GM23338 (cell line): ENCODE results near the gene HERC2. TPM values are rescaled to one million over a fixed set of nuclear protein-coding genes. Genes with fewer than 3 reads are reported as not detected.
A peak's percentile ranks its signal among the peaks of the same experiment; 100 is the strongest.

ENCODE experiments used
- ATAC-seq: fragments of 200-7000 bp; cut with Tn5 transposase; 3 replicates; pipeline ENCODE4 v1.9.1; 2020
- DNase-seq: peaks from one replicate; pipeline ENCODE4 v3.0.0-alpha.2; 2015; ENCODE audit warnings: low spot score
- H2AFZ ChIP-seq: fragments of 200-600 bp; sonication (generic); 2 replicates; pipeline ENCODE4 v1.8.0; 2016; ENCODE audit warnings: antibody characterized with exemption, mild to moderate bottlenecking, moderate library complexity
- H3F3A ChIP-seq: fragments of 200-600 bp; sonication (generic); replicated peaks from 2 replicates; pipeline ENCODE4 v1.8.0; 2017; ENCODE audit warnings: antibody characterized with exemption, mixed run types, low read depth
- H3K27ac ChIP-seq: fragments of 200-600 bp; sonication (generic); 2 replicates; pipeline ENCODE4 v1.6.1; 2016; ENCODE audit warnings: low read depth
- H3K27me3 ChIP-seq: fragments of 200-600 bp; sonication (generic); 2 replicates; pipeline ENCODE4 v1.8.0; 2016; ENCODE audit warnings: mild to moderate bottlenecking, mixed run types, moderate library complexity; ENCODE audit not compliant: insufficient read depth
- H3K36me3 ChIP-seq: fragments of 200-600 bp; sonication (generic); 2 replicates; pipeline ENCODE4 v1.8.0; 2016; ENCODE audit warnings: mild to moderate bottlenecking; ENCODE audit not compliant: insufficient read depth
- H3K4me1 ChIP-seq: fragments of 200-600 bp; sonication (generic); 2 replicates; pipeline ENCODE4 v1.8.0; 2016; ENCODE audit warnings: mild to moderate bottlenecking, moderate library complexity; ENCODE audit not compliant: insufficient read depth
- H3K4me2 ChIP-seq: fragments of 200-600 bp; sonication (generic); 2 replicates; pipeline ENCODE4 v1.7.1; 2017; ENCODE audit warnings: mixed run types
- H3K4me3 ChIP-seq: fragments of 200-600 bp; sonication (generic); 2 replicates; pipeline ENCODE4 v1.6.1; 2016; ENCODE audit warnings: mixed run types
- H3K79me2 ChIP-seq: fragments of 200-600 bp; sonication (generic); replicated peaks from 2 replicates; pipeline ENCODE4 v1.8.0; 2017; ENCODE audit warnings: mild to moderate bottlenecking; ENCODE audit not compliant: insufficient read depth
- H3K9me2 ChIP-seq: fragments of 200-600 bp; sonication (generic); 2 replicates; pipeline ENCODE4 v1.8.0; 2017; ENCODE audit not compliant: insufficient read depth
- H4K20me1 ChIP-seq: fragments of 200-600 bp; sonication (generic); replicated peaks from 2 replicates; pipeline ENCODE4 v1.8.0; 2017; ENCODE audit warnings: mild to moderate bottlenecking; ENCODE audit not compliant: insufficient read depth
- H3K27ac Mint-ChIP-seq: 2 replicates; pipeline ENCODE4 v1.8.0; 2020; ENCODE audit warnings: inconsistent platforms, mild to moderate bottlenecking, moderate library complexity, mixed read lengths
- H3K27me3 Mint-ChIP-seq: 3 replicates; pipeline ENCODE4 v1.8.0; 2022; ENCODE audit warnings: low read depth, mild to moderate bottlenecking, moderate library complexity, mixed read lengths, inconsistent platforms; ENCODE audit not compliant: insufficient read depth, poor library complexity
- H3K36me3 Mint-ChIP-seq: 3 replicates; pipeline ENCODE4 v1.8.0; 2021; ENCODE audit warnings: low read depth, mild to moderate bottlenecking, inconsistent platforms, moderate library complexity, mixed read lengths
- H3K4me1 Mint-ChIP-seq: 3 replicates; pipeline ENCODE4 v1.8.0; 2020; ENCODE audit warnings: mild to moderate bottlenecking, inconsistent platforms, mixed read lengths
- H3K4me3 Mint-ChIP-seq: 3 replicates; pipeline ENCODE4 v1.8.0; 2021; ENCODE audit warnings: moderate library complexity, mild to moderate bottlenecking, inconsistent platforms, mixed read lengths
- H3K9me3 Mint-ChIP-seq: 3 replicates; pipeline ENCODE4 v1.8.0; 2020; ENCODE audit warnings: moderate library complexity, mild to moderate bottlenecking, inconsistent platforms, mixed read lengths
- CREB1 ChIP-seq: fragments of 250-450 bp; sonication (Bioruptor Pico); IDR thresholded peaks from 2 replicates; pipeline ENCODE4 v1.5.0; 2020; ENCODE audit warnings: low read depth, mild to moderate bottlenecking, moderate library complexity
- CTCF ChIP-seq, 2 experiments: fragments of 200-600 bp in 1 of 2; sonication (generic) in 1 of 2; conservative IDR thresholded peaks; 2 replicates each; pipeline versions ENCODE4 v1.5.1 to v1.6.1; 2016 to 2017; ENCODE audit warnings: antibody characterized with exemption in 2 of 2, low read depth in 2 of 2, mild to moderate bottlenecking in 2 of 2, moderate library complexity in 1 of 2
- ETS1 ChIP-seq: IDR thresholded peaks from 2 replicates; pipeline ENCODE4 v1.6.1; 2016; ENCODE audit warnings: antibody characterized with exemption
- EZH2 ChIP-seq: fragments of 200-600 bp; sonication (generic); IDR thresholded peaks from one replicate; pipeline ENCODE4 v1.8.0; 2017; ENCODE audit warnings: antibody characterized with exemption, mild to moderate bottlenecking, low read depth; ENCODE audit not compliant: unreplicated experiment
- EZH2phosphoT487 ChIP-seq: fragments of 200-600 bp; sonication (generic); IDR thresholded peaks from one replicate; pipeline ENCODE4 v1.8.1; 2018; ENCODE audit warnings: antibody characterized with exemption; ENCODE audit not compliant: unreplicated experiment
- JUNB ChIP-seq: IDR thresholded peaks from one replicate; pipeline ENCODE4 v1.6.1; 2016; ENCODE audit warnings: antibody characterized with exemption; ENCODE audit not compliant: unreplicated experiment
- NANOG ChIP-seq: IDR thresholded peaks from 2 replicates; pipeline ENCODE4 v1.6.1; 2016; ENCODE audit warnings: antibody characterized with exemption, borderline replicate concordance
- POLR2AphosphoS5 ChIP-seq: IDR thresholded peaks from 2 replicates; pipeline ENCODE4 v1.6.1; 2016; ENCODE audit warnings: antibody characterized with exemption, low read depth
- REST ChIP-seq: IDR thresholded peaks from one replicate; pipeline ENCODE4 v1.6.1; 2018; ENCODE audit warnings: antibody characterized with exemption; ENCODE audit not compliant: unreplicated experiment
- STAT1 ChIP-seq: IDR thresholded peaks from one replicate; pipeline ENCODE4 v1.6.1; 2016; ENCODE audit warnings: antibody characterized with exemption; ENCODE audit not compliant: unreplicated experiment
- ZNF114 ChIP-seq: fragments of 250-450 bp; sonication (Bioruptor Pico); IDR thresholded peaks from 2 replicates; pipeline ENCODE4 v1.5.0; 2020; ENCODE audit warnings: mild to moderate bottlenecking, moderate library complexity
- ZNF331 ChIP-seq: fragments of 250-450 bp; sonication (Bioruptor Pico); IDR thresholded peaks from 2 replicates; pipeline ENCODE4 v1.5.0; 2020; ENCODE audit warnings: low read depth, mild to moderate bottlenecking, moderate library complexity
- ZNF462 ChIP-seq: fragments of 250-450 bp; sonication (Bioruptor Pico); IDR thresholded peaks from 2 replicates; pipeline ENCODE4 v1.5.0; 2020; ENCODE audit warnings: mild to moderate bottlenecking, moderate library complexity
- polyA plus RNA-seq: library from polyadenylated mRNA; unstranded; fragments of >200 nt; fragmentation: Nextera tagmentation; extraction: Ambion mirVana; gene quantifications from 2 replicates; pipeline ENCODE4 v1.2.1, GENCODE V29; 2016
- total RNA-seq: library from RNA; depleted of rRNA; stranded (reverse); fragments of >200 nt; shearing (Covaris generic); gene quantifications from 2 replicates; pipeline ENCODE4 v1.2.3, GENCODE V29; 2014

The HERC2 gene
- total and polyA plus RNA-seq, 2 experiments from 2014 or later: 71.3 to 80.7 TPM

- H3K4me1 ChIP-seq: no peaks in the 10 kb centered on the region; the same call in 1 of the 2 replicates
- no peaks in the 10 kb centered on the region for H3F3A ChIP-seq
- no peaks in the 10 kb centered on the region for H3K36me3 ChIP-seq
- H3K27ac ChIP-seq: no peak overlapping the region
- Mint-ChIP-seq H3K4me1 (peaks cover 25% of the 10 kb centered on the region), H3K4me3 (peak overlapping the region; percentile 60), H3K27me3 (peaks cover 69% of the 10 kb centered on the region), H3K9me3 (peaks cover 4% of the 10 kb centered on the region; the same call in 2 of the 3 replicates), H3K27ac (no peak overlapping the region), H3K36me3 (no peaks in the 10 kb centered on the region; the same call in 2 of the 3 replicates)
- ATAC-seq (no peak), DNase-seq (no peak)
- H4K20me1 ChIP-seq: no peaks in the 10 kb centered on the region; the same call in 1 of the 2 replicates
- H3K9me2 ChIP-seq: no peaks in the 10 kb centered on the region
- no peaks in the 10 kb centered on the region for H3K79me2 ChIP-seq
- H3K4me2 ChIP-seq: peak overlapping the region; percentile 83
- H2AFZ ChIP-seq: 0 out of 2 replicates have a peak overlapping the region, but pooled peaks have one; percentile 43
- peak overlapping the region; percentile 64 for H3K4me3 ChIP-seq
- TF ChIP-seq NANOG (no peak), JUNB (no peak), CREB1 (CRISPR knock-in tag) (no peak), ZNF462 (CRISPR knock-in tag) (no peak), CTCF (conservative IDR thresholded peaks at IDR 0.05; ENCODE audit: low read depth in 2 of 2) (no peak), ZNF331 (CRISPR knock-in tag) (no peak), STAT1 (no peak), ETS1 (no peak), REST (no peak), POLR2AphosphoS5 (no peak), ZNF114 (CRISPR knock-in tag) (no peak), EZH2phosphoT487 (no peak), EZH2 (no peak)
- peaks cover 73% of the 10 kb centered on the region for H3K27me3 ChIP-seq
Measured at GRCh38 chr15:28099555-28100140, 222.3 kb downstream of the HERC2 start.
